Measurements from ENCODE around the gene TCP11L2.

The TCP11L2 gene

DNA sequence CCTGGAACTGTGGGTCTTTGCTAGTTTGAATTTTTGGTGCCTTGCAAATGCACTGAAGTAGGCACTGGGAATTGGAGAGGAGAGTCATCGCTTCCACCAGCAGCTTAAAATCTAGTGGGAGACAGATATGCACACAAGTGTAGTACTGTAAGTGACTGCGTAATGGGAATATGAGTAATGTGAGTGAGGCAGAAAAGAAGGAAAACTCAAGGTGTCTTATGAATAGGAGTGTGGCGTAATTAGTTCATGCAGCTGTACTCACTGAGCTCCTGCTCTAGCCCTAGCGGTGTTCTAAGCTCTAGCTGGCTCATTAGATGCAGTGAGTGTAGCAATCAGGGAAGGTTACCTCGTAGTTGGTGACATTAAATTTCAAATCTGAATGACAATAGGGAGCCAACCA lies 2.8 kb downstream of the TCP11L2 start:
- TF ChIP-seq, protein P1, sequence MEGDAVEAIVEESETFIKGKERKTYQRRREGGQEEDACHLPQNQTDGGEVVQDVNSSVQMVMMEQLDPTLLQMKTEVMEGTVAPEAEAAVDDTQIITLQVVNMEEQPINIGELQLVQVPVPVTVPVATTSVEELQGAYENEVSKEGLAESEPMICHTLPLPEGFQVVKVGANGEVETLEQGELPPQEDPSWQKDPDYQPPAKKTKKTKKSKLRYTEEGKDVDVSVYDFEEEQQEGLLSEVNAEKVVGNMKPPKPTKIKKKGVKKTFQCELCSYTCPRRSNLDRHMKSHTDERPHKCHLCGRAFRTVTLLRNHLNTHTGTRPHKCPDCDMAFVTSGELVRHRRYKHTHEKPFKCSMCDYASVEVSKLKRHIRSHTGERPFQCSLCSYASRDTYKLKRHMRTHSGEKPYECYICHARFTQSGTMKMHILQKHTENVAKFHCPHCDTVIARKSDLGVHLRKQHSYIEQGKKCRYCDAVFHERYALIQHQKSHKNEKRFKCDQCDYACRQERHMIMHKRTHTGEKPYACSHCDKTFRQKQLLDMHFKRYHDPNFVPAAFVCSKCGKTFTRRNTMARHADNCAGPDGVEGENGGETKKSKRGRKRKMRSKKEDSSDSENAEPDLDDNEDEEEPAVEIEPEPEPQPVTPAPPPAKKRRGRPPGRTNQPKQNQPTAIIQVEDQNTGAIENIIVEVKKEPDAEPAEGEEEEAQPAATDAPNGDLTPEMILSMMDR (IDR thresholded peaks at IDR 0.05; ENCODE audit: low read depth, low read length) = no peak
- Histone ChIP-seq H3K4me3 (ENCODE audit: low read length) (no peak overlapping the region), H3K27ac (ENCODE audit: low read length) (no peak overlapping the region), H2AFZ (ENCODE audit: low read depth, low read length) (no peak overlapping the region), H3K79me2 (ENCODE audit: low read length) (no peaks in the 10 kb centered on the region), H3K36me3 (replicated peaks; ENCODE audit: low read depth, low read length) (no peaks in the 10 kb centered on the region), H3K4me2 (ENCODE audit: low read length) (no peak overlapping the region), H3K9me3 (ENCODE audit: insufficient read depth, low read length) (no peaks in the 10 kb centered on the region), H3K4me1 (ENCODE audit: low read length) (peaks cover 15% of the 10 kb centered on the region), H4K20me1 (ENCODE audit: insufficient read depth, low read length) (no peaks in the 10 kb centered on the region), H3K9ac (ENCODE audit: low read length) (no peak overlapping the region), H3K27me3 (ENCODE audit: low read depth, low read length) (peaks cover 8% of the 10 kb centered on the region; the same call in 1 of the 2 replicates)

DNA sequence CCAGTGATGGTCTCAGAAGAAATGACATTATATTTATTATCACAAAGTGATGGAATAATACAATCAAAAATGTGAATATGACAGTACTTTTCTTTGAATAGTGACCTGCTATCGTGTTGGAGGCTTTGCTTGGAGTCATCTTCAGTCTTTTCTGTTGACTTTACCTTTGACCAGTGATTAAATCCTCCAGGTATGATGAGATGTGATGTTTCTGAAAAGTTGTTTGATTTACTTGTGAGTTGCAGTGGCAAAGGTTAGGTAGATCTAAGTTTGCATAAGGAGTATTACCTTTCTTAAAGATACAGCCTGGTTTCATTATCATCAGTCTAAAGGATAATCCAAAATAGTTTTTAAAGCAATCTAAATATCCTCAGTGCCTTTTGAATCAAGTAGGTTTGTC lies 4.6 kb downstream of the TCP11L2 start:
- Histone ChIP-seq H3K36me3 (replicated peaks; ENCODE audit: low read depth, low read length) (no peaks in the 10 kb centered on the region), H3K27ac (ENCODE audit: low read length) (no peak overlapping the region), H3K9ac (ENCODE audit: low read length) (no peak overlapping the region), H3K27me3 (ENCODE audit: low read depth, low read length) (peaks cover 17% of the 10 kb centered on the region; the same call in 1 of the 2 replicates), H3K9me3 (ENCODE audit: insufficient read depth, low read length) (no peaks in the 10 kb centered on the region), H2AFZ (ENCODE audit: low read depth, low read length) (no peak overlapping the region), H3K79me2 (ENCODE audit: low read length) (no peaks in the 10 kb centered on the region), H3K4me1 (ENCODE audit: low read length) (peaks cover 14% of the 10 kb centered on the region), H3K4me3 (ENCODE audit: low read length) (no peak overlapping the region), H3K4me2 (ENCODE audit: low read length) (no peak overlapping the region), H4K20me1 (ENCODE audit: insufficient read depth, low read length) (no peaks in the 10 kb centered on the region)
- TF ChIP-seq EZH2phosphoT487 (IDR thresholded peaks at IDR 0.05; ENCODE audit: low read depth) = no peak
- TF ChIP-seq, protein P1 (IDR thresholded peaks at IDR 0.05; ENCODE audit: low read depth, low read length) = no peak

DNA sequence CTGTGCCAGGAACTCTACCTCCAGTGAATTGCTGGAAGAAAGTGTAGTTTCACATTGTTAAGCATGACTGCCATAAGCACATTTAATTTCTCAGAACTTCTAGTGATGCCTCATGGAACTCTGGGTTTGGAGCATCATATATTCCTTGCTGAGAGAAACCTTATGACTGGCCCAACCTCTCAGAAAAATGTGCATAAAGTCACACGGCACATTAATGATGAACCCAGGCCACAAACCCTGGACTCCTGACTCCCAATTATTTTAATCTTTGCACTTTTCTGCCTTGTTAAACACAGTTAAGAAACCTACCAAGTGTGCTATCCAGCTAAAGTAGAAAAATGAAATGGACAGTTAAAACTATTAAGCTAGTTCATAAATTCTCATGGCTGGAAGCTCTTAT lies 5.6 kb downstream of the TCP11L2 start:
- H3K9ac ChIP-seq (ENCODE audit: low read length) = no peak overlapping the region
- H3K4me2 ChIP-seq (ENCODE audit: low read length) = no peak overlapping the region
- no peak overlapping the region for H3K4me3 ChIP-seq (ENCODE audit: low read length)
- no peak overlapping the region for H2AFZ ChIP-seq (ENCODE audit: low read depth, low read length)
- H3K4me1 ChIP-seq (ENCODE audit: low read length) = peaks cover 14% of the 10 kb centered on the region
- no peaks in the 10 kb centered on the region for H3K9me3 ChIP-seq (ENCODE audit: insufficient read depth, low read length)
- H3K27me3 ChIP-seq (ENCODE audit: low read depth, low read length) = peaks cover 17% of the 10 kb centered on the region; the same call in 1 of the 2 replicates
- H3K79me2 ChIP-seq (ENCODE audit: low read length) = no peaks in the 10 kb centered on the region
- TF ChIP-seq EZH2phosphoT487 (IDR thresholded peaks at IDR 0.05; ENCODE audit: low read depth) = no peak
- TF ChIP-seq, protein P1 (IDR thresholded peaks at IDR 0.05; ENCODE audit: low read depth, low read length) = no peak
- H3K27ac ChIP-seq (ENCODE audit: low read length) = no peak overlapping the region
- no peaks in the 10 kb centered on the region for H4K20me1 ChIP-seq (ENCODE audit: insufficient read depth, low read length)
- H3K36me3 ChIP-seq (replicated peaks; ENCODE audit: low read depth, low read length) = no peaks in the 10 kb centered on the region

DNA sequence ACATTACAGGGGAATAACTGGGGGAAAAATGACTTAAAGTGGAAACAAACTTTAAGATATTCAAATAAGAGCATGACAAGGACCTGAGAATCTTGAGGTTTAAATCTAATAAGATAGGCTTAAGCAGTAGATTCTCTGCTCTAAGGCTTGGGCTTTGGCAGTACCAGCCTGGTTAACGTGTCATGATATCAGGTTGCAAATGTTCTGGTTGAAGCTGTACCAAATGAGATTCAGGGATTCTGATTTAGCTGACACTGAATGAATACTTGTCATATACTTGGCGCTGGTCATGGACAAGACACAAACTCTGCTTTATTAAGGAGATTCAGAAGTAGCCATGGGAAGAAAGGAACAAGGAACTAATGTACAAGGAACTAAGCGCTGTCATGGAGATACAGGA lies 6.1 kb downstream of the TCP11L2 start:
- Histone ChIP-seq H3K9ac (ENCODE audit: low read length) (no peak overlapping the region), H4K20me1 (ENCODE audit: insufficient read depth, low read length) (no peaks in the 10 kb centered on the region), H3K27ac (ENCODE audit: low read length) (no peak overlapping the region), H3K27me3 (ENCODE audit: low read depth, low read length) (peaks cover 17% of the 10 kb centered on the region; the same call in 1 of the 2 replicates), H3K4me2 (ENCODE audit: low read length) (no peak overlapping the region), H3K36me3 (replicated peaks; ENCODE audit: low read depth, low read length) (no peaks in the 10 kb centered on the region), H3K9me3 (ENCODE audit: insufficient read depth, low read length) (no peaks in the 10 kb centered on the region), H3K4me3 (ENCODE audit: low read length) (no peak overlapping the region), H2AFZ (ENCODE audit: low read depth, low read length) (no peak overlapping the region), H3K79me2 (ENCODE audit: low read length) (no peaks in the 10 kb centered on the region), H3K4me1 (ENCODE audit: low read length) (peaks cover 14% of the 10 kb centered on the region)
- TF ChIP-seq, protein P1 (IDR thresholded peaks at IDR 0.05; ENCODE audit: low read depth, low read length) = no peak
